Retinal pigment epithelial cell (primary cell): ENCODE data around the gene COLGALT1.

Experiments
- DNase-seq: peaks from one replicate; pipeline ENCODE4 v3.0.0-alpha.2; 2010; ENCODE audit warnings: low read depth
- H3K4me3 ChIP-seq: 2 replicates; pipeline ENCODE4 v1.5.1; 2011; ENCODE audit warnings: mild to moderate bottlenecking, low read length, control low read depth, moderate library complexity
- CTCF ChIP-seq: conservative IDR thresholded peaks from 2 replicates; pipeline ENCODE4 v1.5.1; 2011; ENCODE audit warnings: low read depth, low read length, control low read depth, inconsistent platforms

COLGALT1 gene

GRCh38 chr19:17616961-17617806 is 61.7 kb downstream of the COLGALT1 start:
- no peak for DNase-seq
- H3K4me3 ChIP-seq: no peak overlapping the region
- TF ChIP-seq CTCF: no peak

- no peak overlapping the region for H3K4me3 ChIP-seq
- DNase-seq: no peak
- TF ChIP-seq CTCF: no peak
Measured at GRCh38 chr19:17617807-17618192, 62.4 kb downstream of the COLGALT1 start.

GRCh38 chr19:17618281-17618903 is 62.9 kb downstream of the COLGALT1 start:
- no peak for TF ChIP-seq CTCF
- no peak overlapping the region for H3K4me3 ChIP-seq
- no peak for DNase-seq

GRCh38 chr19:17618936-17619335 is 63.5 kb downstream of the COLGALT1 start:
- no peak for TF ChIP-seq CTCF
- no peak for DNase-seq
- H3K4me3 ChIP-seq: no peak overlapping the region

GRCh38 chr19:17620696-17621095 is 65.2 kb downstream of the COLGALT1 start:
- TF ChIP-seq CTCF: no peak
- H3K4me3 ChIP-seq: no peak overlapping the region
- no peak for DNase-seq

- no peak for DNase-seq
- H3K4me3 ChIP-seq: no peak overlapping the region
- TF ChIP-seq CTCF: no peak
Measured at GRCh38 chr19:17623224-17623935, 67.9 kb downstream of the COLGALT1 start.
